SK-N-MC (cell line): ENCODE results near the gene STK11.

ENCODE experiments used
- DNase-seq: peaks from one replicate; pipeline ENCODE4 v3.0.0-alpha.2; 2011; ENCODE audit warnings: low read depth, low spot score
- H3K27ac ChIP-seq: fragments of 200-600 bp; sonication (generic); 2 replicates; pipeline ENCODE4 v1.5.1; 2016; ENCODE audit warnings: mixed run types
- H3K36me3 ChIP-seq: fragments of 200-600 bp; sonication (generic); 2 replicates; pipeline ENCODE4 v1.6.1; 2017; ENCODE audit warnings: antibody characterized with exemption, low read length, mixed read lengths; ENCODE audit not compliant: insufficient read depth
- H3K4me3 ChIP-seq: fragments of 200-600 bp; sonication (generic); 2 replicates; pipeline ENCODE4 v1.5.1; 2016
- H3K9ac ChIP-seq: fragments of 200-600 bp; sonication (generic); 2 replicates; pipeline ENCODE4 v1.8.0; 2017; ENCODE audit warnings: mixed run types, mixed read lengths; ENCODE audit not compliant: insufficient read length
- H3K9me3 ChIP-seq: fragments of 200-600 bp; sonication (generic); 2 replicates; pipeline ENCODE4 v1.6.1; 2017; ENCODE audit warnings: low read depth, mild to moderate bottlenecking, antibody characterized with exemption, low read length, moderate library complexity, mixed read lengths
- EZH2 ChIP-seq: fragments of 200-600 bp; sonication (generic); IDR thresholded peaks from one replicate; pipeline ENCODE4 v1.6.1; 2017; ENCODE audit warnings: antibody characterized with exemption
- FOXP2 ChIP-seq: optimal IDR thresholded peaks from 2 replicates; pipeline ENCODE3; 2011; ENCODE audit warnings: mild to moderate bottlenecking, moderate library complexity; ENCODE audit not compliant: insufficient read depth; ENCODE audit errors: extremely low read length, control extremely low read depth
- POLR2AphosphoS5 ChIP-seq: IDR thresholded peaks from 2 replicates; pipeline ENCODE4 v1.6.1; 2012; ENCODE audit warnings: mild to moderate bottlenecking, low read depth, low read length, borderline replicate concordance

STK11 gene

GRCh38 chr19:1237754-1238368, 32.3 kb downstream of the STK11 start, which contains the start of gene CBARP:
CBARP (minus strand) TSS chr19:1238005; CDS start chr19:1236100, 1,905 bp downstream.
- H3K9ac ChIP-seq: peak within 1 kb of the TSS; percentile 60
- H3K4me3 ChIP-seq: peak within 1 kb of the TSS; percentile 82
- no peaks in the 10 kb centered on the region for H3K9me3 ChIP-seq
- TF ChIP-seq EZH2 (no peak), FOXP2 (no peak), POLR2AphosphoS5 (no peak)
- H3K36me3 ChIP-seq: no peaks in the 10 kb centered on the region; the same call in 1 of the 2 replicates
- H3K27ac ChIP-seq: peak within 1 kb of the TSS; percentile 11; the same call in 1 of the 2 replicates
- no peak for DNase-seq

- Histone ChIP-seq H3K36me3 (no peaks in the 10 kb centered on the region; the same call in 1 of the 2 replicates), H3K9me3 (no peaks in the 10 kb centered on the region), H3K9ac (no peak overlapping the region), H3K27ac (peak overlapping the region; percentile 11; the same call in 1 of the 2 replicates), H3K4me3 (peak overlapping the region; percentile 69)
- no peak for TF ChIP-seq FOXP2
- no peak for TF ChIP-seq POLR2AphosphoS5
- no peak for DNase-seq
These were observed 33.1 kb downstream of the STK11 start for GRCh38 chr19:1238369-1239303.

- Histone ChIP-seq H3K9ac (no peak overlapping the region), H3K36me3 (no peaks in the 10 kb centered on the region; the same call in 1 of the 2 replicates), H3K9me3 (no peaks in the 10 kb centered on the region), H3K4me3 (no peak overlapping the region; the same call in 1 of the 2 replicates), H3K27ac (no peak overlapping the region; the same call in 1 of the 2 replicates)
- no peak for DNase-seq
- no peak for TF ChIP-seq EZH2
- TF ChIP-seq POLR2AphosphoS5: no peak
- TF ChIP-seq FOXP2: no peak
These were observed 33.8 kb downstream of the STK11 start for GRCh38 chr19:1239420-1239795.

- peak overlapping the region; percentile 74 for H3K4me3 ChIP-seq
- peak overlapping the region; percentile 68 for H3K9ac ChIP-seq
- H3K36me3 ChIP-seq: no peaks in the 10 kb centered on the region
- peak; percentile 58 for TF ChIP-seq POLR2AphosphoS5
- TF ChIP-seq FOXP2: no peak
- no peak for TF ChIP-seq EZH2
- H3K27ac ChIP-seq: no peak overlapping the region
- DNase-seq: no peak
- H3K9me3 ChIP-seq: no peaks in the 10 kb centered on the region
These were observed 34.5 kb downstream of the STK11 start for GRCh38 chr19:1239796-1240737.

- H3K9me3 ChIP-seq: no peaks in the 10 kb centered on the region
- no peak overlapping the region for H3K27ac ChIP-seq
- peak overlapping the region; percentile 81 for H3K4me3 ChIP-seq
- no peak for DNase-seq
- TF ChIP-seq FOXP2 (no peak), POLR2AphosphoS5 (no peak), EZH2 (no peak)
- H3K36me3 ChIP-seq: no peaks in the 10 kb centered on the region
- H3K9ac ChIP-seq: peak overlapping the region; percentile 11
These were observed 35.3 kb downstream of the STK11 start for GRCh38 chr19:1240925-1241324.

GRCh38 chr19:1241417-1242095, 36.0 kb downstream of the STK11 start, which contains the start of gene ATP5F1D:
ATP5F1D (plus strand) TSS chr19:1241751; CDS start chr19:1241851, 100 bp downstream.
- H3K9me3 ChIP-seq: no peaks in the 10 kb centered on the region
- peak within 1 kb of the TSS; percentile 81 for H3K4me3 ChIP-seq
- H3K9ac ChIP-seq: peak within 1 kb of the TSS; percentile 94
- H3K27ac ChIP-seq: 0 out of 2 replicates have a peak within 1 kb of the TSS, but pooled peaks have one; percentile 29
- H3K36me3 ChIP-seq: no peaks in the 10 kb centered on the region
- TF ChIP-seq FOXP2 (no peak), POLR2AphosphoS5 (peak; percentile 55; the same call in 1 of the 2 replicates)
- DNase-seq: no peak

GRCh38 chr19:1243768-1244692, 38.5 kb downstream of the STK11 start:
- no peaks in the 10 kb centered on the region for H3K36me3 ChIP-seq
- DNase-seq: no peak
- H3K9me3 ChIP-seq: no peaks in the 10 kb centered on the region
- no peak for TF ChIP-seq FOXP2
- peak; percentile 22; the same call in 1 of the 2 replicates for TF ChIP-seq POLR2AphosphoS5
- no peak overlapping the region for H3K4me3 ChIP-seq
- 0 out of 2 replicates have a peak overlapping the region, but pooled peaks have one; percentile 11 for H3K27ac ChIP-seq
- H3K9ac ChIP-seq: no peak overlapping the region
